Measurements from ENCODE around the gene BCORL1. TPM values are rescaled to one million over a fixed set of nuclear protein-coding genes. Genes with fewer than 3 reads are reported as not detected.

BCORL1 gene
- total RNA-seq, 1 experiment from 2014 or later, result 13.3 TPM

DNA sequence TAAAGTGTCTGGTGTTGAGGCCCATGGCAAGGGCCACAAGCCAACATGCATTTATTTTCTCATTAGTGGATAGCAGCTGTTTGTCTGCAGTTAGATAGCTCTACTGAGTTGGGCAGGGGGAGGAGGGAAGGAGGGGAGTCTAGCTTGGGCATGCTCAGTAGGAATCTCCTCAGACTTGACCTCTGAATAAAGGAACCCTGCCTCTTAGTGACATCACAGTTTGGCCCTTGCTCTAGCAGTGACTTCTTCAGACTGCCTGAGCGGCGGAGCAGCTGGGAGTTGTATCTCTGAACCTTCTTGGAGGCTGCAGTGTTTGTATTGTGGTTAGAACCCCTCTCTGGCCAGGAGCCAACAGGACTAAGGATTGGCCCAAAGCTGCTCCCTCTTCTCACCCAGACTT lies 57.4 kb downstream of the BCORL1 start:
- DNase-seq (ENCODE audit: low spot score), result no peak
- Histone ChIP-seq H3K4me1 (ENCODE audit: insufficient read depth, low read length, poor library complexity, severe bottlenecking) (no peaks in the 10 kb centered on the region), H3K4me3 (ENCODE audit: low read depth, low read length, poor library complexity, severe bottlenecking) (no peak overlapping the region), H3K36me3 (ENCODE audit: insufficient read depth, low read length, poor library complexity, severe bottlenecking) (peaks cover 2% of the 10 kb centered on the region), H3K9me3 (ENCODE audit: low read depth, low read length, poor library complexity, severe bottlenecking) (no peaks in the 10 kb centered on the region), H3K27me3 (replicated peaks; ENCODE audit: insufficient read depth, low read depth, low read length, poor library complexity) (no peaks in the 10 kb centered on the region), H3K27ac (ENCODE audit: low read depth, low read length, poor library complexity, severe bottlenecking) (no peak overlapping the region)
- ChIA-PET POLR2A (ENCODE audit: low non-redundant PET) (no interaction called here), CTCF (interaction anchor here (0.6 kb wide), 1 partner anchor 68 kb away, joined by 5 read pairs; no protein-coding TSS in a partner anchor)
- no TSS peak for BruUV-seq (replicated peaks)
- no peak for TF ChIP-seq EZH2 (IDR thresholded peaks at IDR 0.05; ENCODE audit: borderline replicate concordance, low read depth, low read length, poor library complexity, severe bottlenecking)
- TF ChIP-seq, protein P1, sequence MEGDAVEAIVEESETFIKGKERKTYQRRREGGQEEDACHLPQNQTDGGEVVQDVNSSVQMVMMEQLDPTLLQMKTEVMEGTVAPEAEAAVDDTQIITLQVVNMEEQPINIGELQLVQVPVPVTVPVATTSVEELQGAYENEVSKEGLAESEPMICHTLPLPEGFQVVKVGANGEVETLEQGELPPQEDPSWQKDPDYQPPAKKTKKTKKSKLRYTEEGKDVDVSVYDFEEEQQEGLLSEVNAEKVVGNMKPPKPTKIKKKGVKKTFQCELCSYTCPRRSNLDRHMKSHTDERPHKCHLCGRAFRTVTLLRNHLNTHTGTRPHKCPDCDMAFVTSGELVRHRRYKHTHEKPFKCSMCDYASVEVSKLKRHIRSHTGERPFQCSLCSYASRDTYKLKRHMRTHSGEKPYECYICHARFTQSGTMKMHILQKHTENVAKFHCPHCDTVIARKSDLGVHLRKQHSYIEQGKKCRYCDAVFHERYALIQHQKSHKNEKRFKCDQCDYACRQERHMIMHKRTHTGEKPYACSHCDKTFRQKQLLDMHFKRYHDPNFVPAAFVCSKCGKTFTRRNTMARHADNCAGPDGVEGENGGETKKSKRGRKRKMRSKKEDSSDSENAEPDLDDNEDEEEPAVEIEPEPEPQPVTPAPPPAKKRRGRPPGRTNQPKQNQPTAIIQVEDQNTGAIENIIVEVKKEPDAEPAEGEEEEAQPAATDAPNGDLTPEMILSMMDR (conservative IDR thresholded peaks at IDR 0.05; ENCODE audit: low read depth, low read length), result no peak
- intact Hi-C loops (cut with micrococcal nuclease; ENCODE audit: unreplicated experiment), result no loop called here

DNA sequence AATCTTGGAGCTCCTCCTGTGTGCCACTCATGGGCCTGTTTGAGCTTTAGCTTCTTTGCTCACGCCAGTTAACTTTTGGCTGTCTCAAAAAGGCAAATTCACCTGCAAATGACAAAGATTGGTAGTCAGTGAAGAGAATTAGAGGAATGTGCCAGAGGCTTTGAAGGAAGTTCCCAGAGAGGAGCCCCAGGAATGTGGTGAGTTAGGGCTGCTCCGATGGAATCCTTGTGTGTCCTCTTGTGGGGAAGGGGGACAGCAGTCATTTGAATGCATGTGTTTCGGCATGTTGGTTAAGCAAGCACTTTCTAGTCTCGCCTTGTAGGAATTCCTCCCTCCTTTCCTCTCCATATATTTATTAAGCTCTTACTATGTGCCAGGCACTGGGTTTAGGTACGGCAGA lies 65.0 kb downstream of the BCORL1 start:
- Histone ChIP-seq H3K36me3 (ENCODE audit: insufficient read depth, low read length, poor library complexity, severe bottlenecking) (peaks cover 6% of the 10 kb centered on the region), H3K27me3 (replicated peaks; ENCODE audit: insufficient read depth, low read depth, low read length, poor library complexity) (no peaks in the 10 kb centered on the region), H3K4me1 (ENCODE audit: insufficient read depth, low read length, poor library complexity, severe bottlenecking) (no peaks in the 10 kb centered on the region), H3K4me3 (ENCODE audit: low read depth, low read length, poor library complexity, severe bottlenecking) (no peak overlapping the region), H3K27ac (ENCODE audit: low read depth, low read length, poor library complexity, severe bottlenecking) (no peak overlapping the region), H3K9me3 (ENCODE audit: low read depth, low read length, poor library complexity, severe bottlenecking) (no peaks in the 10 kb centered on the region)
- ChIA-PET POLR2A (ENCODE audit: low non-redundant PET) (no interaction called here), CTCF (interaction anchor here (0.8 kb wide), 1 partner anchor 13 kb away, joined by 4 read pairs; no protein-coding TSS in a partner anchor)
- TF ChIP-seq EZH2 (IDR thresholded peaks at IDR 0.05; ENCODE audit: borderline replicate concordance, low read depth, low read length, poor library complexity, severe bottlenecking), result no peak
- TF ChIP-seq, protein P1 (conservative IDR thresholded peaks at IDR 0.05; ENCODE audit: low read depth, low read length), result no peak
- intact Hi-C loops (cut with micrococcal nuclease; ENCODE audit: unreplicated experiment), result no loop called here
- DNase-seq (ENCODE audit: low spot score), result no peak
- BruUV-seq (replicated peaks), result no TSS peak

DNA sequence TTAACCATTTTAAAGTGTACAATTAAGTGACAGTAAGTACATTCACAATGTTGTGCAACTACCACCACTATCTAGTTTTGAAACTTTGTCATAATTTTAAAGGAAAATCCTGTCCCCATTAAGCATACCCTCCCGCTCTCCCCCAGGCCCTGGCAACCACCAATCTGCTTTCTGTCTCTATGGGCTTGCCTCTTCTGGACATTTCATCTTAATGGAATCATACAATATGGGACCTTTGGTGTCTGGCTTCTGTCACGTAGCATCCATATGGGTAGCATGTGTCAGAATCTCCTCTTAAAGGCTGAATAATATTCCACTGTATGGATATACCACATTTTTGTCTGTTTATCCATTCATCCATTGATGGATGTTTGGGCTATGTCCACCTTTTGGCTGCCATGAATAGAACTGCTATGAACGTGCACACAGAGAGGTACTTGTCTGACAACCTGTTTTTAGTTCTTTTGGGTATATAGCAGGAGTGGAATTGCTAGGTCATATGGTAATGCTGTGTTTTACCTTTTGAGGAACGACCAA lies 66.3 kb downstream of the BCORL1 start:
- Histone ChIP-seq H3K27me3 (replicated peaks; ENCODE audit: insufficient read depth, low read depth, low read length, poor library complexity) (no peaks in the 10 kb centered on the region), H3K4me1 (ENCODE audit: insufficient read depth, low read length, poor library complexity, severe bottlenecking) (no peaks in the 10 kb centered on the region), H3K4me3 (ENCODE audit: low read depth, low read length, poor library complexity, severe bottlenecking) (no peak overlapping the region), H3K36me3 (ENCODE audit: insufficient read depth, low read length, poor library complexity, severe bottlenecking) (peaks cover 8% of the 10 kb centered on the region), H3K9me3 (ENCODE audit: low read depth, low read length, poor library complexity, severe bottlenecking) (no peaks in the 10 kb centered on the region), H3K27ac (ENCODE audit: low read depth, low read length, poor library complexity, severe bottlenecking) (no peak overlapping the region)
- intact Hi-C loops (cut with micrococcal nuclease; ENCODE audit: unreplicated experiment), result no loop called here
- no peak for DNase-seq (ENCODE audit: low spot score)
- POLR2A ChIA-PET (ENCODE audit: low non-redundant PET), result no interaction called here
- no TSS peak for BruUV-seq (replicated peaks)
- CTCF ChIA-PET, result no interaction called here
- TF ChIP-seq EZH2 (IDR thresholded peaks at IDR 0.05; ENCODE audit: borderline replicate concordance, low read depth, low read length, poor library complexity, severe bottlenecking), result no peak
- TF ChIP-seq, protein P1 (conservative IDR thresholded peaks at IDR 0.05; ENCODE audit: low read depth, low read length), result no peak
